SH-SY5Y (cell line): Measurements from ENCODE around the gene RAD21L1.

Experiments
- GATA2 ChIP-seq: IDR thresholded peaks from 2 replicates; pipeline ENCODE4 v1.6.1; 2011; ENCODE audit warnings: mild to moderate bottlenecking, low read depth, low read length
- GATA3 ChIP-seq: IDR thresholded peaks from 2 replicates; pipeline ENCODE4 v1.6.1; 2011; ENCODE audit warnings: low read depth, mild to moderate bottlenecking, low read length, moderate library complexity

- TF ChIP-seq GATA2 (no peak), GATA3 (no peak)
Observed at GRCh38 chr20:1283522-1284510, 58.0 kb downstream of the RAD21L1 start.
